Activated T-cell treated with anti-CD3 and anti-CD28 coated beads for 1 hour (primary cell): ENCODE data around the gene SETBP1.

Source experiments
- DNase-seq: peaks from one replicate; pipeline ENCODE4 v3.0.0-alpha.2; 2020; ENCODE audit warnings: low read depth

Gene SETBP1

GRCh38 chr18:44817831-44818473 is 137.3 kb downstream of the SETBP1 start:
- no peak for DNase-seq

- DNase-seq = no peak
Observed at GRCh38 chr18:44818668-44819403, 138.1 kb downstream of the SETBP1 start.

GRCh38 chr18:44819944-44820510 is 139.3 kb downstream of the SETBP1 start:
- no peak for DNase-seq

GRCh38 chr18:44821924-44822323 is 141.2 kb downstream of the SETBP1 start:
- no peak for DNase-seq

GRCh38 chr18:44823286-44823685 is 142.6 kb downstream of the SETBP1 start:
- DNase-seq = no peak

GRCh38 chr18:44823782-44824181 is 143.1 kb downstream of the SETBP1 start:
- no peak for DNase-seq

- DNase-seq = no peak
Observed at GRCh38 chr18:44824884-44825283, 144.2 kb downstream of the SETBP1 start.

- no peak for DNase-seq
Observed at GRCh38 chr18:44826418-44827259, 146.0 kb downstream of the SETBP1 start.

- no peak for DNase-seq
Observed at GRCh38 chr18:44828080-44828479, 147.4 kb downstream of the SETBP1 start.

GRCh38 chr18:44830581-44830980 is 149.9 kb downstream of the SETBP1 start:
- no peak for DNase-seq

GRCh38 chr18:44833786-44834185 is 153.1 kb downstream of the SETBP1 start:
- no peak for DNase-seq

GRCh38 chr18:44834867-44835469 is 154.3 kb downstream of the SETBP1 start:
- no peak for DNase-seq

GRCh38 chr18:44835703-44836102 is 155.0 kb downstream of the SETBP1 start:
- no peak for DNase-seq

- DNase-seq = no peak
Observed at GRCh38 chr18:44836263-44836662, 155.6 kb downstream of the SETBP1 start.

- DNase-seq = no peak
Observed at GRCh38 chr18:44837482-44838180, 156.9 kb downstream of the SETBP1 start.

GRCh38 chr18:44838971-44839666 is 158.4 kb downstream of the SETBP1 start:
- peak; percentile 38 for DNase-seq

GRCh38 chr18:44840058-44840790 is 159.5 kb downstream of the SETBP1 start:
- DNase-seq = no peak

GRCh38 chr18:44841221-44841620 is 160.5 kb downstream of the SETBP1 start:
- DNase-seq = no peak

GRCh38 chr18:44841752-44842587 is 161.3 kb downstream of the SETBP1 start:
- DNase-seq = no peak
